ENCODE data around the gene TOR2A. TPM values are rescaled to one million over a fixed set of nuclear protein-coding genes. Genes with fewer than 3 reads are reported as not detected.

The TOR2A gene
- total and polyA plus RNA-seq, 2 of the 8 experiments (the other 6 are each of a cell fraction or from before 2014, with no cell fraction given): 18.7 to 24.9 TPM

DNA sequence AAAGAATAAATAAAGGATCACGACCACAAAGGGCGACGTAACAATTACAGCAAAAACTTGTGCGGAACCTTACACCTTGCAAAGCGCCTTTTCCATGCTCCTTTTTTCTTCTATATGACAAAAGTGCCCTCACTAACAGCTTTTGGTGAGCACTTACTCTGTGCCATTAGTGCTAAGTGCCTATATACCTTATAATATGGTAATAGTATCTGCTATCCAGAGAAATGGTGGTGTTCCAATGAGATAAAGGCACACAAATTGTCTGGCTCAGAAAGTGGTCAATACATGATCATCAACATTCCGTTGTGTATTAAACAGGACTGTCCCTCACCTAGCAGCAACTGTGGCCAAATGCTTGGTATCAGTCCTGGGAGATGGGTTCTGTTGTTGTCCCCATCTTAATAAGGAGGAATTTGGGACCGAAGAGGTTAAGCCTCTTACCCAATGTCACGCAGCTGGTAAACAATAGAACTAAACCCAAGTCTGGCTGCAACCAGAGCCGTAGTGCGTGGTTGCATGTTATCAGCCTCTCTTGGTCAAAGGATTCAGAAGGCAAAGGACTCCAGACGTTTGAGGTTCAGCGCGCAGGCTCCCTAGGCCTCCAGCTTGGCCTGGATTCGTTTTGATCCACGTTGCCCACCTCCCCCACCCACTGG, 564 bp upstream of the TOR2A start:
- peak overlapping the region; percentile 0 to 53; a peak in 3 of 4 replicates for H3K4me2 ChIP-seq (ENCODE audit: insufficient read depth in 1 of 2, low read depth in 2 of 2, low read length in 2 of 2)
- H3K36me3 ChIP-seq (ENCODE audit: control insufficient read depth in 2 of 4, insufficient read depth in 4 of 4, low read length in 3 of 4): no peaks in the 10 kb centered on the region
- peak overlapping the region in 1 of 4 experiments; percentile 36; a peak in 2 of 7 replicates for H3K9ac ChIP-seq (replicated peaks in 1 of 4; ENCODE audit: extremely low read depth in 1 of 4, low read depth in 3 of 4, low read length in 3 of 4)
- ChIA-PET CTCF (ENCODE audit: partially characterized antibody) (interaction anchor here (0.9 to 4.1 kb wide), 28 partner anchors 11 to 233 kb away, joined by 3 to 34 read pairs (median 8); partner anchors contain the start of genes CDK9, CFAP157, PTRH1 and ST6GALNAC4), POLR2A (ENCODE audit: partially characterized antibody) (interaction anchor here (1.3 to 2.7 kb wide), 4 partner anchors 9 to 163 kb away, joined by 5 to 11 read pairs (median 6); no protein-coding TSS in a partner anchor)
- H2BK120ac ChIP-seq (replicated peaks; ENCODE audit: low read depth, low read length): no peak overlapping the region
- DNase-seq (ENCODE audit: low read depth in 1 of 2, low spot score in 2 of 2) (no peak), FAIRE-seq (no peak)
- H2AFZ ChIP-seq (ENCODE audit: low read length): no peak overlapping the region
- peak; percentile 3 for TF ChIP-seq ASH2L (IDR thresholded peaks at IDR 0.05; ENCODE audit: low read length)
- no peak for TF ChIP-seq BCL11A (IDR thresholded peaks at IDR 0.05; ENCODE audit: low read depth in 2 of 2, low read length in 2 of 2)
- no peak overlapping the region for H2BK5ac ChIP-seq (ENCODE audit: low read depth, low read length)
- H3K79me2 ChIP-seq (ENCODE audit: control insufficient read depth in 1 of 2, insufficient read depth in 2 of 2, low read length in 2 of 2): no peaks in the 10 kb centered on the region
- 0 out of 2 replicates have a peak overlapping the region, but pooled peaks have one; percentile 19 for H2BK12ac ChIP-seq (ENCODE audit: low read depth, low read length)
- no peak overlapping the region for H4K91ac ChIP-seq (replicated peaks; ENCODE audit: insufficient read length, low read length)
- H3K56ac ChIP-seq (replicated peaks; ENCODE audit: insufficient read length, low read depth, low read length): no peak overlapping the region
- peak overlapping the region in 2 of 4 experiments; percentile 8 to 78; a peak in 2 of 8 replicates for H3K4me3 ChIP-seq (ENCODE audit: extremely low read depth in 1 of 4, insufficient read depth in 2 of 4, low read depth in 3 of 4, low read length in 4 of 4)
- peak overlapping the region; percentile 2; the same call in 1 of the 2 replicates for H2AK5ac ChIP-seq (ENCODE audit: low read depth, low read length)
- peak overlapping the region; percentile 46; the same call in 1 of the 2 replicates for H3K27ac ChIP-seq (ENCODE audit: low read depth, low read length)
- H4K8ac ChIP-seq (ENCODE audit: extremely low read depth, insufficient read depth, low read length): no peak overlapping the region
- H3K4ac ChIP-seq (replicated peaks; ENCODE audit: insufficient read length, low read depth, low read length): no peak overlapping the region
- H3K27me3 ChIP-seq (replicated peaks in 1 of 4; ENCODE audit: control insufficient read depth in 3 of 4, extremely low read depth in 1 of 4, insufficient read depth in 3 of 4, low read length in 3 of 4): no peaks in the 10 kb centered on the region
- WGBS, 2 experiments (ENCODE audit: extremely low coverage in 1 of 2, insufficient coverage in 1 of 2, insufficient read length in 1 of 2, insufficient replicate concordance in 2 of 2, low coverage in 1 of 2, low lambda C conversion rate in 2 of 2, missing lambda C conversion rate in 1 of 2): 44% methylated on average over 15 of the region's 15 CpGs; no CpG with 5 or more reads in 1 of the 2 experiments
- H3K23me2 ChIP-seq (ENCODE audit: low read depth, low read length): 0 out of 2 replicates have a peak, but pooled peaks cover 2% of the 10 kb centered on the region
- peaks cover 0 to 4% of the 10 kb centered on the region in 2 experiments for H4K20me1 ChIP-seq (replicated peaks in 1 of 2; ENCODE audit: control insufficient read depth in 1 of 2, insufficient read depth in 2 of 2, low read length in 2 of 2)
- H2BK15ac ChIP-seq (ENCODE audit: low read length): no peak overlapping the region
- peaks cover 3 to 11% (median 6%) of the 10 kb centered on the region in 4 experiments; a peak in 6 of 7 replicates for H3K4me1 ChIP-seq (replicated peaks in 1 of 4; ENCODE audit: control insufficient read depth in 3 of 4, insufficient read depth in 4 of 4, low read length in 3 of 4)
- no peak overlapping the region for H3K18ac ChIP-seq (ENCODE audit: extremely low read depth, low read length)
- H2BK20ac ChIP-seq (ENCODE audit: low read length): no peak overlapping the region
- H3K79me1 ChIP-seq (ENCODE audit: low read depth, low read length): no peaks in the 10 kb centered on the region
- no peaks in the 10 kb centered on the region for H3K9me3 ChIP-seq (ENCODE audit: insufficient read depth in 2 of 2, low read depth in 1 of 2, low read length in 1 of 2)
- no peak overlapping the region for H3K23ac ChIP-seq (ENCODE audit: insufficient read length)
- H3K14ac ChIP-seq (ENCODE audit: insufficient read length): no peak overlapping the region
- H4K5ac ChIP-seq (ENCODE audit: insufficient read length, low read depth, low read length): no peak overlapping the region
